HG03196 (cell line): ENCODE data around the gene PRR16.

Source experiments
- ATAC-seq: cut with Tn5 transposase; IDR thresholded peaks from one replicate; pipeline ENCODE4 v1.9.1; 2021; ENCODE audit not compliant: unreplicated experiment

Gene PRR16

GRCh38 chr5:120567066-120567465 lies 103.0 kb downstream of the PRR16 start:
- ATAC-seq, result no peak

DNA sequence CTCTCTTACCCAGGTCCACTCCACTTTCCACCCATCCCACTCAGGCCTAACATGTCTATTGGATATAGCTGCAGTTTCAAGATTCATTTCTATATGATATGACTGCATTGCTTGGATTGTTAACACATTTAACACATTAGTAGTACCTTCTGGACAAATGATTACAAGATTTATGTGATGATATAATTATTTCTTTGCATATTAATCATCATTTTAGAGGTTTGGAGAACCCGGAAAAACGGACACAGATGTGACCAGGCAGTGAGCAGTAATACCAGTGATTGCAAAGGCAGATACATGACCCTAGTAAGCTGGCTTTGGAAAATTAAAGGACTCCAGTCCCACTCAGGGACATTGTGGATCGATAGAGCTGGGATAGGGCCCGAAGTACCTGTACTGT lies 103.8 kb downstream of the PRR16 start:
- ATAC-seq, result no peak

DNA sequence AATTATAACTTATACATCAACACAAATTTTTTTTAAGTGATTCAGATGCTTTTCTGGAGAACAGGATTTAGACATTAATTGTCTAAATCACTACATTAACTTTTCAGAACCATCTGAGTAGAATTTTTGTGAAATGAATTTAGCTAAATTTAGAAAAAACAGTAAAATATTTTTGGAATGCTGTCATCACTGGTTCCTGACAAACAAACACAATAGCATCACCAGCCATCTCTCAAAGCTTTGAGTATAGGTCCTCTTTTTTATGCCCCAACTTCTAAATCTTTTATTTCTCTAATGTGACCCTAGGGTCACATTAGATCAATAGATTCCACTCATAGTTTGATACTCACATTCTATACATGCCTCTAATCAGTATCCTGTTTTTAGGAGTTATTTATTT lies 104.6 kb downstream of the PRR16 start:
- ATAC-seq, result no peak

GRCh38 chr5:120576588-120576987 lies 112.5 kb downstream of the PRR16 start:
- no peak for ATAC-seq

GRCh38 chr5:120582635-120583034 lies 118.5 kb downstream of the PRR16 start:
- no peak for ATAC-seq

DNA sequence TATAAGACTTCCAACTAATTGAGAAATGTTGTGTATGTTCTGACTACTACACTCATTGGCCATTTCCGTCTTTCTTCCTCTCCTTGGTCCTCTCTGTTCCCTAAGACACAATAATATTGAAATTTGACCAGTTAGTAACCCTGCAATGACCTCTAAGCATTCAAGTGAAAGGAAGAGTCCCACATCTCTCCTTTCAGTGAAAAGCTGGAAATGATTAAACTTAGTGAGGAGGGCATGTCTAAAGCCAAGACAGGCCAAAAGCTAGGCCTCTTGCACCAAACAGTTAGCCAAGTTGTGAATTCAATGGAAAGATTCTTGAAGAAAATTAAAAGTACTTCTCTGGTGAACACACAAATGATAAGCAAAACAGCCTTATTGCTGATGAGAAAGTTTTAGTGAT lies 122.5 kb downstream of the PRR16 start:
- ATAC-seq, result no peak

DNA sequence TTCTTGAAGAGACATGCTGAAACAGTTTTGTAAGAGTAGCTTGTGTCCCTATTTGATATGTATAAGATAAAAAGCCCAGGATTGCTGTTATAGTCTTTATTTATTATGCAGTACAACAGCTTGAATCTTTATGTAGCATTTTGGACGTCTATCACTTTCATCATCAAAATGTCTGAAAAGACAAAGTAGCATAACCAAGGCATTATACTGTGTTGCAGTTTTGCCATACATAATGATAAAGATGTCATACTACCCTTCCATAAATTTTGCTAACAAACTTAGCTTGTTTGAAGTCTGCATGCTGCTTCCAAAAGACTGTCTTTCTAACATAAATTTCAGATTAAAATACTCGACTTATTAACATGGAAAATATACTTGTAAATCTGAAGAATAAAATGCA lies 127.8 kb downstream of the PRR16 start:
- no peak for ATAC-seq

GRCh38 chr5:120599576-120599975 lies 135.5 kb downstream of the PRR16 start:
- ATAC-seq, result no peak

DNA sequence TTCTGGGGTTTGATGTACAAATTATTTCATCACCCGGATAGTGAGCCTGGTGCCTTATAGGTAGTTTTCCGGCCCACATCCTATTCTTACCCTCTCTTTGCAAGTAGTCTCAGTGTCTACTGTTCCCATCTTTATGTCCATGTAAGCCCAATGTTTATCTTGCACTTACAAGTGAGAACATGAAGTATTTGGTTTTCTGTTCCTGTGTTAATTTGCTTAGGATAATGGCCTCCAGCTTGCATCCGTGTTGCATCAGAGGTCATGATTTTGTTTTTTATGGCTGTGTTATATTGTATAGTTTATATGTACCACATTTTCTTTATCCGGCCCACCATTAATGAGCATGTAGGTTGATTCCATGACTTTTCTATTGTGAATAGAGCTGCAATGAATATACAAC lies 136.5 kb downstream of the PRR16 start:
- no peak for ATAC-seq

GRCh38 chr5:120602033-120602432 lies 137.9 kb downstream of the PRR16 start:
- ATAC-seq, result no peak

- ATAC-seq, result no peak
These were observed 140.8 kb downstream of the PRR16 start for GRCh38 chr5:120604884-120605283.

DNA sequence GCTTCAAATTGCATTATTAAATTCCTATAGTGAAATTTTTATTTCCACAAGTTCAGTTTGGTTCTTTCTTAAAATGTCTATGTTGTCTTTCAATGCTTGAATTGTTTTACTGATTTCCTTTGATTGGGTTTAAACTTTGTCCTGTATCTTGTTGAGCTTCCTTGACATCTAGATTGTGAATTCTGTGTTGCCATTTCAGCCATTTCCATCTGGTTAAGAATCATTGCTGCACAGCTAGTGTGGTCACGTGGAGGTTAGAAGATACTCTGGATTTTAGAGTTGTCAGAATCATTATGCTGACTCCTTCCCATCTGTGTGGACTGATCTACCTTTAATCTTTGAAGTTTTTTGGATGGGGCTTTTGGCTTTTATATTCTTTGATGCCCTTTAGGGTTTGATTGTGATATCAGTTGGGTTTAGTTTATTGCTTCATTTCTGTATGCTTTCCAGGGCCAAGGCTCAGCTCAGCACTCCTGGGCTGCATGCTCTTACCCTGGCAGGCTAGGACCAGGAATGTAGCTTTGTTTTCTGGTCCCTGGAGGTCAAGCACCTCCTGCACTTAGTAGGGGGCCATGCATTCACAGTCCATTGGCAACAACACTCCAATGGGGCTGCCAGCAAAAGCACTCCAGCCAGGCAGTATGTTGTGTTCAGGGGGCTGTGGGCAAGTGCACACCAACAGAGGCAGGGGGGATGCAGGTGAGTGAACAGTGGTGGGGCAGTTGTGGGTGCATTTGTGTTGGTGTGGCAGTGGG lies 141.4 kb downstream of the PRR16 start:
- no peak for ATAC-seq

DNA sequence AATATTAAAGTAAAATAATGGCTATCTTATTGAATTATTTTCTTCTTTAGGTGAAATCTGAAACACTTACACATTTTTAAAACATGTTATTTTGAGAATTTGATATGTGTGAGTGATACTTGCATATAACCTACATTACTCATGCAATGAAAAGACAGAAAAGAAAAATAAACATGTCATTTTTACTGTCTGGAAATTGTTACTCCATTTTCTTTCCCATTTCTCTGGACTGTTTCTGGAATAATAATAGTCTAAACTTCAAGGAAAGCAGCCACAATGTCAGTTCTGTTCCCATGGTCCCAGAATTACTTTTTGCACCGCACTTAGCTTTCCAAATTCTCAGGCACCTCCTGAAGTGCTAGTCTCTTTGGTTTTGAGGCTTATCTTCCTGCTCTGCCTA lies 145.5 kb downstream of the PRR16 start:
- no peak for ATAC-seq

DNA sequence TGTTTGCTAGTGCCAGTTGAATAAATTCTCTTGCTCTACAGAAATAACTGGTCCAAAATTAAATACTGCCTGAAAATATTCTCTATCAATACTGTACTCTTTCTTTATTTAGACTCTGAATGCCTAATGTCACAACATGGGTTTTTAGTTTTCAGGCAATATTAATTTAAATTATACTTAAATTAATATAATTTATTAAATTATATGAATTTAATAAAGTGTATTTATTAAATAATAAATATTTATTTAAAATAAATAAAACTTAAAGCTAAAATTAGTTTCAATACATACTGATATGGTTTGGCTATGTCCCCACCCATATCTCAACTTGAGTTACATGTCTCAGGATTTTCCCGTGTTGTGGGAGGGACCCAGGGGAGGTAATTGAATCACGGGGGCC lies 146.0 kb downstream of the PRR16 start:
- ATAC-seq, result no peak

DNA sequence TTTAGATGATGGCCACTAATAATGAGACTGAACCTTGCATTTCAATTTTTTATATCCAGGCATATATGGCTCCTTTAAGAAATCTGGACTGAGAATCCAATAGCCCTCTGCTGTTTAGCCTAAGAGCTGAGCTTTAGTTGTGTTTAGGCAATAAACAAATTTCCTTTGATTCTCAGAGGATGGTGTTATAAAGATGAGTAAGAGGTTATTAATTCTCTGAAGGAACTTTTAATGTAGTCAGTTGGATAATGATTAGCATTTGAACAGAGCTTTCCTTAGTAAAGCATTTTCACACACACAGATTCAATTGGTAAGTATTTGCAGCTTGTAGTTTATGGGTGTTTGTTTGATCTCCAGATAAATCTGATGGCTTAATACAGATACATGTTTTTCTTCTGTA lies 149.6 kb downstream of the PRR16 start:
- no peak for ATAC-seq

- ATAC-seq, result no peak
These were observed 150.6 kb downstream of the PRR16 start for GRCh38 chr5:120614531-120615180.

DNA sequence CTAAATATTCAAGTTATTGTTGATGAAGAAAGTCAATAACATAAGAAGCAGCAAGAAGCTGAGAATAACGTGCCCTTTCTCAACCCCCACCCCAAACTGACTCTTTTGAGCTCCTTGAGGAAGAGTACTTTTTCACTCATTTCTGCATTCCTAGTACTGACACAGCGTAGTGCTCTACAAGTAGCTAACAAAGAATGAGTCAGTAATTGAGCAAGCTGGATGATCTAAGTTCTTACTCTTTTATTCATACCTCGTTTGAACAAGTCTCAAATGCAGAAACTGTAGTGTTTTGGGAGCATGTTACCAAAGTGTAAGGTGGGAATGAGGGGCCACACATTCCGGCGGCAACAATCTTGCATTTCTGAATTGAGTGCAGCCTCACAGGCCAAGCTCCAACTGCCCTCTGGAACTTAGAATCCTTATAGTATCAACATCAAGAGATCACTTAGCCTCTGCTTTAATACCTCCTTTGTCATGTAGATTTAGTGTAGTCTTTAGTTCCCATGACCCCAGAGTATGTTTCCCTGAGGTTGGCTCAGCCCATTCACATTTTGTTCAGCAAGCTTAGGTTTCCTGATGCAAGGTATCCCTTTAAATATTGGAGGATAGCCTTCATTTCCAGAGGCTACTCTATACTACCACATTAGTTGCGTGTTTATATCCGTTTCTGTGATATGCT lies 152.0 kb downstream of the PRR16 start:
- no peak for ATAC-seq

DNA sequence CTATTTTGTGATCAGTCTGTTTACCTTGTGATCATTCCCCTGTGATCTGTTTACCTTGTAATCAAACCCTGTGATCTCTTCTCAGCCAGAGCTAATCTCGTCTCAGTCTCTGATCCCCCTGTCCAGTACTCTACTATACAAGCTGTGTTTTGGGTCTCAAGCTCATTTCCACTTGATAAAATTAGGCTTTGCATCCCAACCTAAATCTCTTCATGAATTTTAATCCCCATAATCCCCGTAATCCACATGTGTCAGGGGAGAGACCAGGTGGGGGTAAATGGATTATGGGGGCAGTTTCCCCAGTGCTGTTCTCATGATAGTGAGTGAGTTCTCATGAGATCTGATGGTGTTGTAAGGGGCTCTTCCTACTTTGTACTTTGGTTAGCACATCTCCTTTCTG lies 157.2 kb downstream of the PRR16 start:
- no peak for ATAC-seq

- no peak for ATAC-seq
These were observed 160.0 kb downstream of the PRR16 start for GRCh38 chr5:120624021-120624563.

- no peak for ATAC-seq
These were observed 164.1 kb downstream of the PRR16 start for GRCh38 chr5:120628156-120628555.

DNA sequence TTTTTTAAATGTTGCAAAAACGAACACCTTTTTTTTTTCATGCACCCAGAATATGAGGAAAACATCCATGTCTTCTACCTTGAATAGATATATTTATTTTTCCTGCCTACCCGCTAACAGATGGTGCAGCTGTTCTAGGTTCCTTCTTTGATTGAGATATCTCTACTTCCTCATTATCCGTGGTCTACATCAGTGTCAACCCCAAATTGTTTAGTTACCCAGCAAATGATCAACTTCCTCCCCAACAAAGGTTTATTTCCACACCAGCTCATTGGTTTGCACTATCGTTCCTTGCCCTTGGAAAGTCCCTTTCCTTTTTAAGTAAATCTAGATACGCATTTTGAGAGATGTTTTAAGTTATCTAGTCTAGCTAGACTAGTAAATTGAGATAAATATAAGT lies 166.4 kb downstream of the PRR16 start:
- ATAC-seq, result no peak

- no peak for ATAC-seq
These were observed 167.5 kb downstream of the PRR16 start for GRCh38 chr5:120631611-120632010.
